ENCODE data around the gene MYH7B. TPM values are rescaled to one million over a fixed set of nuclear protein-coding genes. Genes with fewer than 3 reads are reported as not detected.

MYH7B gene
- polyA plus RNA-seq (ENCODE audit: insufficient read length in 4 of 4): 1 to 10 TPM in 2 of 4 donors, under 1 TPM in 2; 0.79 to 1.9 (median 1.3) TPM

GRCh38 chr20:34955231-34956040 lies at the start of gene MYH7B, which contains the start of gene GSS:
Gene MYH7B, plus strand, starts transcription at chr20:34955868. Its CDS starts 22,138 bp downstream, at chr20:34978006.
Gene GSS, minus strand, starts transcription at chr20:34955806. Its CDS starts 3,954 bp downstream, at chr20:34951852.
- peak; percentile 89 to 94 (median 92) for DNase-seq (ENCODE audit: low read depth in 4 of 4, low spot score in 3 of 4)

DNA sequence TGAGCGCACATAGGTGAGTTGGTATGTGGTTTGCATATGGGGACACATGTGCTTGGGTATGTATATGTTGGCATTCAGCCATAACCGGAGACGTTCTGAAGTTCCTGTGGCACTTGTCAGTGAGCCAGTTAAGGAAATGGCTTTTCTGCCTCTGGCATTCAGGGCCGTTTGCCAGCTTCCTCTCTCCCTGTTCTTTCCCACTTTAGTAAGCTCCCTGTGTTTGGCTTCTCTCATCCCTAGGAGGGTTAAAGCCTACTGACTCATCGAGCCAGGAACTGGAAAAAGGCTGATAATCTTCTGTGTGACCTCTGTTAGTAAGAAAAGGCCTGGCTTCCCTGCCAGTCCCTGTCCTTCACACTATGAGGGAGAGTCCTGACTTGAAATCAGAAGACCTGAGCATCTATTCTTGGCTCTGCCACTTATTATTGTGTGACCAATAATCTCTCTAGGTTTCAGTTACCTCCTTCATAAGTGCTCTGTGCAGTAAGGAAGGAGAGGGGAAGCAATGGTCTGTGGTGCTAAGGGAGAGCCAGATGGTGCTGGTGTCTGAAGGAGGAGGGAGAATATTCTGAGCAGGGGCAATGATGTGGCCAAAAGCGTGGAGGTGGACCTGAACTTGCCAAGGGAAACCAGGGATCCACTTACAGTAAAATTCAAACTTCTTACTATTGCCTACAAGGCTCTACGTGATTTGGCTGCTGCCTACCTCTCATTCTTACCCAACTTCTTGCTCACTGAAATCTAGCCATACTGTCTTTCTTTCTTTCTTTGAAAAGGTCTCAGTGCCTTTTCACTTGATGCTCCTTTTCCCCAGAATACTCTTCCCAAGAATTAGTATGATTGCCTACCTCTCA lies 47.8 kb upstream of the MYH7B start:
- no peak for DNase-seq (ENCODE audit: low read depth in 4 of 4, low spot score in 3 of 4)

DNA sequence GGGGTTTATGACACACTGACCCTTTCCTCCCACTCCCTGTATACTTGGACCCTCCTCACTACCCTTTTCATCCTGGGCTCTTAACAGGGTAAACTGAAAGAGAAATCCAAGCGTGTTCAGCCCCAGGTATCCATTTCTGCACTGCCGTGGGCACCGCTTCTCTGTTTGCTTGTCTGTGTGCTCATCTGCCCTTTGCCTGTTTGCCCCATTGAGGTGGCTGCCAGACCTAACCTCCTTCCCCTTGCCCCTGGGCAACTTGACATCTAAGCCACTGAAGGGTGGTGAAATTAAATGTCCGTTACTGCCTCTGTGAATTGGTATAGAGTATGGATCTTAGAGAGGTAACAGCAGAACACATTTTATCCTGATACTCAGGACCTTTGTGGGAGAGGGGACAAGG lies 40.5 kb upstream of the MYH7B start:
- DNase-seq (ENCODE audit: low read depth in 4 of 4, low spot score in 3 of 4): no peak

DNA sequence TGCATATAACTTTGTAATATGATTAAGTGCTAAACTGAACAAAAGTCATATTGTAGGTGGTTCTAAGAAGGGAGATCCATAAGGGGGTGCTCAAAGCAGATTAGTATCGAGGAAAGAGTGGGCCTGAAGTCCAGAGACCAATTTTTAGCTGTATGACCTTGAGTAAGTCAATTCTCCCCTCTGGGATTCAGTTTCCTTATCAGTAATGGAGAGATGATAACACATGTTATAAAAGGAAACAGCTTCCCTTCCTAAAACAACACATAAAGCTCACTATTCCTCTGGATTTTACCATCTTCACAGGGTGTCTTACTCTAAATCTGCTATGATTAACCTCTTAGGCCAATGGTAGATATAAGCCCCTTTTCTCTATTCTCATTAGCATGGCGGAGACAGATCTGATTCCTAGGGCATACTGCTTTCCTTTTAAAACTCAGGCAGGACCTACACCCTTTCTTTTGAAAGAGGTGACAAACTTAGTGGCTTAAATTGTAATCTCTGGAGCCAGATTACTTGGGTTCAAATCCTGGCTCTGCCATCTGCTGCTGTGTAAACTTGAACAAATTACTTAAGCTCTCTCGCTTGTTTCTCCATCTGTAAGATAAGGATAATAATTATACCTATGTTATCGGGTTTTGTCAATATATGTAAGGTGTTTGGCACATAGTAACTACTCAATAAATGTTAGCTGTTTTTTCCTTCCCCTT lies 39.8 kb upstream of the MYH7B start:
- DNase-seq (ENCODE audit: low read depth in 4 of 4, low spot score in 3 of 4): no peak

DNA sequence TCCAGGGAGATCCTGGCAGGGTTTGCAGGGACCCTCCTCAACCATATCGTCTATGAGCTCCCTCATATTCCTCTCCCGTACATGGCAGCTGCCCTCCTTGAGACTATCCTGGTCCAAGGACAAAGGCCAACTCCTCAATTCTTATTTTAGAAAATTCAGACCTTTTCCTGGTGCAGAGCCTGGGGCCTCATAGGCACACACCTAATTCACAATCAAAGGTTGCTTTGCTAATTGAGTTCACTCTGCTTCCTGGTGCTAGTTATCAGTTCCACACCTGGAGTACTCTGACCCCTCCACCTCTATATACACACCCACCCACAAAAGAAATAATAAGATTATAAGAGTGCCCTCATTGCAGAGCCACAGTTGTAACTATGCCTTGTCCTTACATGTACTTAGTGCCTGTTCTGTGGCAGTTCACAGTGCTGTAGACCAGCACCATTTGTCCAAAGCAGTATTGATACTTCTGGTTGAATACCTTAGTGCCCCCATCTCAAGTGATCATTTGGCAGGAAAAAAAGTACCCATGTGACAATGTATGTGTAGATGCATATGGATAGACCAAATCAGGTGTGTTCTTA lies 38.8 kb upstream of the MYH7B start:
- no peak for DNase-seq (ENCODE audit: low read depth in 4 of 4, low spot score in 3 of 4)

- no peak for DNase-seq (ENCODE audit: low read depth in 4 of 4, low spot score in 3 of 4)
These were observed 35.6 kb upstream of the MYH7B start for GRCh38 chr20:34920055-34920454.

DNA sequence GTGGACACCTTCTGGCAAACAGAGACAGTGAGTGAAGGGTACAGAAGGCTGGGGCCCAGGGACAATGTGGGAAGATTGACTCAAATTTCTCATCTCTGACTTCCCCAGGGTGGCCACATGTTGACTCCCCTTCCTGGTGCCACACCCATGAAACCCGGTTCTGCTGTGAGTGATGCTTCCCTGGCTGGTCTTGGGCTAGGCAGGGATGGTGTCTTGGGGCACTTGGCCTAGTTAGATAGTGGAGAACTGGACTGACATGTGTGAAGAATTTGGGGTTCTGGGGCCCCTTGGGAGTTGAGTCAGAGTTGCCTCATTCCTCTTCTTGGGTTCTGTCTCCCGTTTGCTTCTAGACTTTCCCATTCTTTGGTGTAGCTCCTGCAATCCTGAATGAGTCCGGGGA lies 34.2 kb upstream of the MYH7B start:
- no peak for DNase-seq (ENCODE audit: low read depth in 4 of 4, low spot score in 3 of 4)

DNA sequence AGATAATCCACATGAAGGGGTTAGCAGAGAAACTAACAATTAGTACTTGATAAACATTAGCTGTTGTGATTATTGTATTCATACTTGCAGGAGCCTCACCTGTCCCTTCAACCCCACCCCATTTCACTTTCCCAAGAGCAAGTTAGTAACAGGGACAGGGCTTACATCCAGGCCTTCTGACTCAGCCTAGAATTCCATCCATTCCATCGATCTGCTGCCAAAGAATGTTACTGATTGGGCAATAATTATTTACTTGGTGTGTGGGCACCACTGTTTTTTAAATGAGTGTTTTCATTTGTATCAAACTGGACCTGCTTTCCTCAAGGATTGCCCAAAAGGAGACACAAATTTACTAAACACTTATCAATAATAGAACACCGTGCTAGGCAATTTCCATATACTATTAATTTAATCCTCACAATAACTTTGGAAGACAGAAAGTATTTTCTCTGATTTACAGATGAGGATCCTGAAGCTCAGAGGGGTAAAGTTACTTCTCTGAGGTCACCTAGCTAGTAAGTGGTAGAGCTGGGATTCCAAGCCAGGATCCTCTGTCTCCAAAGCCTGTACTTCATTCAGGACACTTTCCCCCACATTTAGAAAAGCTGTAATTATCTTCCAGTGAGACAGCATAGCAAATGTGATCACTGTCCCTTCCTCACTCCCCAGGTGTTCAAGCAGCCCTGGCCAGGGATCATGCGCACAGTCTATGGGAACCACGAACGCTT lies 32.9 kb upstream of the MYH7B start:
- no peak for DNase-seq (ENCODE audit: low read depth in 4 of 4, low spot score in 3 of 4)

DNA sequence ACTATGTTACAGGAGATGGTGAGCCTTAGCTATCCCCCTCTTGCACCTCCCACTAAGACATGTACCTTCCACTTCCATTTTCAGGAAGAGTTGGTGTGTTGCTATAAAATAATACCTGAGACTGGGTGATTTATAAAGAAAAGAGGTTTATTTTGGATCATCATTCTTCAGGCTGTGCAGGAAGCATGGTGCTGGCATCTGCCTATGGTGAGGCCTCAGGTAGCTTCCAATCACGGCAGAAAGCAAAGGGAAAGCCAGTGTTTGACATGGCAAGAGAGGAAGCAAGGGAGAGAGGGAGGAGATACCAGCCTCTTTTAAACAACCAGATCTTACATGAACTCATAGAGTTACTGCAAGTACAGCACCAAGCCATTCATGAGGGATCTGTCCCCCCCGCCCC lies 32.3 kb upstream of the MYH7B start:
- no peak for DNase-seq (ENCODE audit: low read depth in 4 of 4, low spot score in 3 of 4)

- DNase-seq (ENCODE audit: low read depth in 4 of 4, low spot score in 3 of 4): no peak
These were observed 30.3 kb upstream of the MYH7B start for GRCh38 chr20:34925341-34925740.

DNA sequence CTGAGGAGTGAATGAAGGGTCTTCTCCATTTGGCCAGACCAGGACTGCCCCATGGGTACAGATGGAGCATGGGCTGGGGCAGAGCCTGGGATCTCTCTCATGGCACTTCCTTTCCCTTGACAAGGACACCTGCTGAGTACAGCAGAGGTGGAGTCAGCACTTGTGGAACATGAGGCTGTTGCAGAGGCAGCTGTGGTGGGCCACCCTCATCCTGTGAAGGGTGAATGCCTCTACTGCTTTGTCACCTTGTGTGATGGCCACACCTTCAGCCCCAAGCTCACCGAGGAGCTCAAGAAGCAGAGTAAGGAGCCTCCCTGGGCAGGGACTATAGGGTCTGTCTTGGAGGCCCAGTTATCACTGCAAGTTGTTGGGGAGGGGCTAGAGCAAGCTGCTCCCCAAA lies 29.7 kb upstream of the MYH7B start:
- DNase-seq (ENCODE audit: low read depth in 4 of 4, low spot score in 3 of 4): no peak

DNA sequence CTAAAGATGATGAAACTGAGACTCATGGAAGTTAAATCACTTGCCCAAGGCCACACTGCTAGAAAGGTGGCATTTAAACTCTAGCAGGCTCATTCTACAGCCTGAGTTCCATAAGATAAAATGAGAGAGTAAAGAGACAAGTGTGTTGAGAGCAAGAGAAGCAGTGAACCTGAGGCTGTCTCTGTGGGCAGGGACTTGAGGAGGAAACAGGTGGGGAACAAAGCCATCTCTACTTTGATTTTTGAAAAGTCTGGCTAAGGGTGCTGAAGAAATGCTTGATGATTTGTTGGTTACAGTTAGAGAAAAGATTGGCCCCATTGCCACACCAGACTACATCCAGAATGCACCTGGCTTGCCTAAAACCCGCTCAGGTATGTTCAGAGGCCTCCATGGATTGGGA lies 29.1 kb upstream of the MYH7B start:
- no peak for DNase-seq (ENCODE audit: low read depth in 4 of 4, low spot score in 3 of 4)

DNA sequence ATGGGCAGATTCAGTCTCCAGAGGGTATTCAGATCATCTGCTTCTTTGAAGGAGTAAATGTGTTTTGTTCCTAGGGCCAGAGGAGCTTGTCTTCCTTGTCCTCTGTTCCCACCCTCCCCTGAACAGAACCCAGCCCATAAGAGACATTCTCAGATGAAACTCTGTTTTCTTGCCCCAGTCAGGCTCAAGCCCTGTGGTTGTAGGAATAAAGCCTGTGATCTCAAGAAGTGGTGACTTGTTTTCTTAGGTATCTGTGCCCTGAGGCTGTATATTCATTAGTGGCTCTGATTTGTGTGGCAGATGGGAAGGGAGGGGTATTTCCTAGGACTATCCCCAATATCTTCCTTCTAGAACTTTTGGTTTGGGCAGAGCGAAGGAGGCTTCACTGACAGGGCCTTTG lies 27.9 kb upstream of the MYH7B start:
- no peak for DNase-seq (ENCODE audit: low read depth in 4 of 4, low spot score in 3 of 4)

DNA sequence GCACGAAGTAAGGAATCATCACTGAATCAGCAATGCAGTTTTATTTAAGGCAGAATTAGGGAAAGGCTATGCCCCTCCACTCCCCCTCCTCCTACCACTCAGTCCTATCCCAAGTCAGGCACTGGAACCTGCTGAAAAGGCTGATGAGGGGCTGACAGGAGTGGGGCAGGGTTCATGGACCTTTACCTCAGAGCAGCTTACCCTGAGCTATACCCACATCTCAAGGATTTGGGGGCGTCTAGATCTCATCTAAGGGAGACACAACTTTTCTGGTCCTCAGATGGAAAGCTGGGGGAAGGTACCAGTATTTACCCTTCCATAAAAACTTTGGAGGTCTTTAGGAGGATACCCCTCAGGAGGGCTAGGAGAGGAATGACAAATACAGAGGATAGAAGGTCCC lies 27.3 kb upstream of the MYH7B start:
- no peak for DNase-seq (ENCODE audit: low read depth in 4 of 4, low spot score in 3 of 4)

DNA sequence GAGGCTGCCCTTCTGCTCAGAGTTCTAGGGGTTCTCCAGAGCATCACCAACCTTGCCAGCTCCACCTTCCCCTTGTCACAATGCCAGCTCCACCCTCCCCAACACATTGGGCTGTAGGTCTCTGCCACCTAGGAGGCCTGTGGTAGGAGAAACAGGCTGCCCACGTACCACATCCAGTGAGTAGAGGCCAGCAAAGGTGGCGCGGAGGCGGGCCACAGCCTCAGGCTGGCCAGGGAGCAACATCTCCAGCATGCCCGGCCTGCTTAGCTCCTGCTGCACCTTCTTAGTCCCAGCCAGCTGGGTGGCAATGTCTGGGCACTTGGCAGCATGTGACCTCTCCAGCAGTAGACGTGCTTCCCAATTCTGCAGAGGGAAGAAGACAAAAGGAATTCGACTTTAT lies 23.9 kb upstream of the MYH7B start:
- DNase-seq (ENCODE audit: low read depth in 4 of 4, low spot score in 3 of 4): no peak

GRCh38 chr20:34938466-34939163 lies 17.1 kb upstream of the MYH7B start:
- no peak for DNase-seq (ENCODE audit: low read depth in 4 of 4, low spot score in 3 of 4)

DNA sequence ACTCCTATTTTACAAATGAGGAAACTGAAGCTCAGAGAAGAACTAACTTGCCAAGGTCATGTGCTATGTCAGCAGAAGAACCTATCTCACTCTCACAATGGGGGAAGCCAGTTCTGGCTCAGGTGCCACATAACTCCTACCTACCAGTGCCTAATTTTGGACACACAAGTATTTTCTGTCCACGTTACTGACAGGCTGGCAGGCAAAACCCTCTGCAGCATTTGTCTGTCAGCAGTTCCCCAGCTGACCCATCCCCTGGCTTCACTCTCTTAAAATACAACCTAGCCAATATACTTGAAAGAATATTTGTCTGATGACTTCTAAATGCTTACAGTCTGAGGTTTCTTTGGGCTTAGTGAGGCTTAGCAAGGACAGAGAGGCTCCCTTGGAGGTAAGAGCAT lies 15.6 kb upstream of the MYH7B start:
- DNase-seq (ENCODE audit: low read depth in 4 of 4, low spot score in 3 of 4): no peak

DNA sequence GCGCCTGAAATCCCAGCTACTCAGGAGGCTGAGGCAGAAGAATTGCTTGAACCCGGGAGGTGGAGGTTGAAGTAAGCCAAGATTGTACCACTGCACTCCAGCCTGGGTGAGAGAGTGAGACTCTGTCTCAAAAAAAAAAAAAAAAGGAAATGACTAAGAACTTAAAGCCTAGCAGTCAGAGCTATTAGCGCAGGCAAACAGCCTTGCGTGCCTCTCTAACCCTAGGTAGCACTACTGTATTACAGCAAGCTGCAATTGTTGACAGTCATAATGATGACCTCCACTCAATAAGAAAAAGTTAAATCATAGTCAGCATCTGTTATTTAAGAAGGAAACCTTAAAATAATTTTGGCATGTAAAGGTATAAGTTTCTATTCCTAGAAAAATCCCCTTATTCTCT lies 14.4 kb upstream of the MYH7B start:
- DNase-seq (ENCODE audit: low read depth in 4 of 4, low spot score in 3 of 4): no peak

DNA sequence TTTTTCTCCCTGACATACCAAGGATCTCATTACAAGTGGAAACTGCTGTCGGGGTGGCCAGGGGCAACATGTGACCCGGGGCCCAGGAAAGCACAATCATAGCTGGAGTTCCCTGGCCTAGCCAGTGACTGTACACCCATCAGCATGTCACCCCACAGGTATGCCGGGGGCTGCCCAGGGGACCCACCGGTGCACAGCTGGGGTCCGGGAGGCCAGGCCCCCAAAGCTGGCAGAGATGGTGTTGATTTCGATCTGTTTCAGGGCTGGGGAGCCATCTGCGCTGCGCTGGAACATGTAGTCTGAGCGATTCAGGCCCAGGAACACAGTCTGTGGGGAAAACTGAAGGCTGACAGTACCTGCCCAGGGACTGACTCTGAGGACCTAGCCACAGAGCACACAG lies 13.4 kb upstream of the MYH7B start:
- DNase-seq (ENCODE audit: low read depth in 4 of 4, low spot score in 3 of 4): no peak

All from left renal pelvis (tissue), 4 donors.